Amygdala (tissue), 56 donors: ENCODE results near the gene COL4A2.

Experiments used
- DNase-seq, 56 donors: peaks; one replicate each; lab custom pipeline; 2025; lab: John Stamatoyannopoulos, UW

COL4A2 gene

DNA sequence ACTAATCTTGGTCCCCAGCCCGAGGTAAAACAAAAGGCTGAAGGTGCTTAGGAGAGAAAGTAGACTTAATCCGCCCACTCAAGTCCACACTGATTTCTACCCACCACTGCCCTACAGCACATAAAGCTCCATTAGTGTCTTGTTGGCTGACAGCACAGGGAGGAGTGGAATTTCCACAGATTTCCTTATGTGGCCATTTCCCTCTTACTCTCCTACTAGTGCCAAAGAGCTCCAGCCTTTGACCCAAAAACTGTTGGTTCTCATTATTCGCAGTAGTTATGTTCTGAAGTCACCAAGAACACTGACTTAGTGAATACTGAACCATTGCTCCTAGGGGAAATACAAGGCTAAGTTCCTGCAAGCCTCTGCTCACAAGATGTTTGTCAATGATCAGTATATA is 193.3 kb downstream of the COL4A2 start:
- no peak for DNase-seq

DNA sequence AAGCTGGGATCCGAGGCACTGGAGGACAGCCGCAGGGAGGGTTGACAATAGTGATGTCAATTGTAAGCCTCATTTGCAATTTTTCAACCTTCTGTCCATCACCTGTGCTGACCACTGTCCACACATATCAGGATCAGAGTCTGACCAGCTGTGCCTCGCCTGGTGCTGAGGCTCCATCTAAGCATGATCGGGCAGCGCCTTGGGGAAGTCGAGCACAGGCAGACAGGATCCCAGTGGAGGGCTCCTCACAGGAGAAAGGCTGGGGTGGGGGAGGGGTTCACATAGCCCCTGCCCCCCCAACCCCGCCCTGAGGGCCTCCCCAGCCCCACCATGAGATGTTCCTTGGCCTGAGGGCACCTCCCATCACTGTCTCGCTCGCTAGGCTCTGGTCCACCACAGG is 194.1 kb downstream of the COL4A2 start:
- no peak for DNase-seq

GRCh38 chr13:110503037-110503901 is 196.2 kb downstream of the COL4A2 start:
- no peak for DNase-seq

- no peak for DNase-seq
Measured at GRCh38 chr13:110503979-110504499, 197.0 kb downstream of the COL4A2 start.

GRCh38 chr13:110505594-110505993 is 198.5 kb downstream of the COL4A2 start:
- no peak for DNase-seq

- no peak for DNase-seq
Measured at GRCh38 chr13:110506396-110506795, 199.3 kb downstream of the COL4A2 start.

GRCh38 chr13:110506859-110507566 is 199.9 kb downstream of the COL4A2 start:
- peak in 1 of 56 donors; percentile 14 for DNase-seq

DNA sequence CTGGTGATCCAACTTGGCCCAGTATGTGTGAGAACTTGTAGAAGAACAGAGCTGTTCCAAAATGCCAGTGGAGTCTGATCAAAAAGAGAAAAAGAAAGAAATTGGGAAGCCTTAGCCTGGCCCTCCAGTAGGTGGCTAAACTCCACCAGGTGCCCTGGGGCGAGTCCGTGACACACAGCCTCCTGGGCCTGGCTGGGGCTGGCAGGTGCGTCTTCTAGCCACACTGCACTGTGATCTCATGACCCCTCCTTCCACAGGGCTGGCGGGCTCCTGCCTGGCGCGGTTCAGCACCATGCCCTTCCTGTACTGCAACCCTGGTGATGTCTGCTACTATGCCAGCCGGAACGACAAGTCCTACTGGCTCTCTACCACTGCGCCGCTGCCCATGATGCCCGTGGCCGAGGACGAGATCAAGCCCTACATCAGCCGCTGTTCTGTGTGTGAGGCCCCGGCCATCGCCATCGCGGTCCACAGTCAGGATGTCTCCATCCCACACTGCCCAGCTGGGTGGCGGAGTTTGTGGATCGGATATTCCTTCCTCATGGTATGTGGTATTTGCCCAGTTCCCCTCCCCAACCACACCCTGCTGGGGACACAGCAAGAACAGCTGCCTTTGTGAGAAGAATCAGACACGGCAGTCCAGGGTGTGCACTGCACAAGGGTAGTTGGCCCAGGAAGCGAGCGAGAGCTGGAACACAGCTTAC is 200.7 kb downstream of the COL4A2 start:
- DNase-seq: no peak

GRCh38 chr13:110509478-110509926 is 202.4 kb downstream of the COL4A2 start:
- no peak for DNase-seq

- DNase-seq: peak in 1 of 56 donors; percentile 26
Measured at GRCh38 chr13:110509971-110510786, 203.1 kb downstream of the COL4A2 start.

GRCh38 chr13:110511509-110512181 is 204.6 kb downstream of the COL4A2 start:
- no peak for DNase-seq

- DNase-seq: no peak
Measured at GRCh38 chr13:110512198-110512740, 205.2 kb downstream of the COL4A2 start.

- DNase-seq: no peak
Measured at GRCh38 chr13:110516500-110516899, 209.4 kb downstream of the COL4A2 start.

- DNase-seq: no peak
Measured at GRCh38 chr13:110517505-110518225, 210.6 kb downstream of the COL4A2 start.

DNA sequence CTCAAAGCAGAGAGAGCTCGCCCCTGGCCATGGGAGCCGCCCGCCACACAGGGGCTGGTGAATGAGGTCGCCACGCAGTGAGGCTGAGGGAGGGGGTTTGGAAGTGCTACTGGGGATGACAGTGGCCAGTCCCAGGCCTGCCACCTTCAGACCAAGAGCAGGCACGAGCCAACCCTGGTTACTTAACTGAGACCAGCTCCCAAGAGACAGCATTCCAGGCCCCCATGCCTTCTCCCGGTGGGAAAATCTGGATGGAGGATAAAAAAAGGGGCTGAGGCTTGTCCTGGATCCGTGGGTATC is 211.1 kb downstream of the COL4A2 start:
- DNase-seq: no peak

GRCh38 chr13:110518571-110518970 is 211.5 kb downstream of the COL4A2 start:
- no peak for DNase-seq

- DNase-seq: no peak
Measured at GRCh38 chr13:110519046-110519445, 212.0 kb downstream of the COL4A2 start.

GRCh38 chr13:110519506-110519905 is 212.4 kb downstream of the COL4A2 start:
- DNase-seq: no peak
